Thoracic aorta (tissue), 2 donors: ENCODE measurements around the gene DNAJC4. TPM values are rescaled to one million over a fixed set of nuclear protein-coding genes. Genes with fewer than 3 reads are reported as not detected.

ENCODE experiments used
- ATAC-seq: fragments of 150-250 bp; one replicate; pipeline ENCODE4 v1.8.0; 2017; ENCODE audit warnings: low read depth; ENCODE audit not compliant: insufficient number of reproducible peaks, low FRiP score
- DNase-seq: peaks from one replicate; pipeline ENCODE4 v3.0.0-alpha.2; 2020; ENCODE audit warnings: low spot score
- H3K27ac ChIP-seq, 2 donors: fragments of 200-600 bp; sonication (generic); 1 replicate in 1 of 2; 2 replicates in 1 of 2; pipeline ENCODE4 v1.5.1; 2016; ENCODE audit warnings: mild to moderate bottlenecking in 2 of 2, moderate library complexity in 2 of 2
- H3K27me3 ChIP-seq: fragments of 200-600 bp; sonication (generic); replicated peaks from 2 replicates; pipeline ENCODE4 v1.6.0; 2016; ENCODE audit warnings: mild to moderate bottlenecking; ENCODE audit not compliant: insufficient read depth
- H3K36me3 ChIP-seq: fragments of 200-600 bp; sonication (generic); one replicate; pipeline ENCODE4 v1.5.1; 2016
- H3K4me1 ChIP-seq, 2 donors: fragments of 200-600 bp; sonication (generic); 1 replicate in 1 of 2; 2 replicates in 1 of 2; pipeline versions ENCODE4 v1.5.1 to v1.6.0; 2016; ENCODE audit warnings: low read depth in 2 of 2, mild to moderate bottlenecking in 1 of 2; ENCODE audit not compliant: control insufficient read depth in 1 of 2
- H3K4me3 ChIP-seq: fragments of 200-600 bp; sonication (generic); 2 replicates; pipeline ENCODE4 v1.5.1; 2016; ENCODE audit warnings: mild to moderate bottlenecking
- H3K9me3 ChIP-seq: fragments of 200-600 bp; sonication (generic); 2 replicates; pipeline ENCODE4 v1.5.1; 2016
- total RNA-seq, 2 donors: library from RNA; depleted of rRNA; stranded (reverse); fragments of >200 nt; gene quantifications; one replicate each; pipeline versions ENCODE4 v1.1.0 to v1.2.3, GENCODE V29; 2016
- TF ChIP-seq, protein P1 (sequence below): fragments of 200-600 bp; sonication (generic); IDR thresholded peaks from one replicate; pipeline ENCODE4 v1.5.1; 2019; ENCODE audit warnings: antibody characterized with exemption

Gene DNAJC4
- total RNA-seq, 2 donors from 2014 or later = 13.5 to 53.2 TPM

DNA sequence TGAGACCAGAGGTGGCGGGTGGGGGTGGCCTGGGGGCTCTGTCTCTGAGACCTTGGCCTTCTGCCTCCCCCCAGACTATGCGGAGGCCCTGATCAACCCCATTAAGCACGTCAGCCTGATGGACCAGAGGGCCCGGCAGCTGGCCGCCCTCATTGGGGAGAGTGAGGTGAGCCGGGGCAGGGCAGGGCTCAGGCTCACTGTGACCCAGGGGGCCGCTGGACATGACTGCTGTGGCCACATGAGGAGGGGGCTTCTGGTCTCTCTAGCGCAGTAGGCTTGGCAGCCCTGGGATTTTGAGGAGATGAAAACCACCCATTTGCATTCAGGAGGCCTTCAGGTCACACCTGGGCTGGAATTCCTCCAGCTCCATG, 33.6 kb downstream of the DNAJC4 start:
- Histone ChIP-seq H3K36me3 (peaks cover 57% of the 10 kb centered on the region), H3K4me1 (peaks cover 10 to 14% of the 10 kb centered on the region in 2 donors), H3K27ac (no peak overlapping the region), H3K9me3 (no peaks in the 10 kb centered on the region), H3K4me3 (no peak overlapping the region), H3K27me3 (no peaks in the 10 kb centered on the region)
- ATAC-seq (no peak), DNase-seq (no peak)
- TF ChIP-seq, protein P1, sequence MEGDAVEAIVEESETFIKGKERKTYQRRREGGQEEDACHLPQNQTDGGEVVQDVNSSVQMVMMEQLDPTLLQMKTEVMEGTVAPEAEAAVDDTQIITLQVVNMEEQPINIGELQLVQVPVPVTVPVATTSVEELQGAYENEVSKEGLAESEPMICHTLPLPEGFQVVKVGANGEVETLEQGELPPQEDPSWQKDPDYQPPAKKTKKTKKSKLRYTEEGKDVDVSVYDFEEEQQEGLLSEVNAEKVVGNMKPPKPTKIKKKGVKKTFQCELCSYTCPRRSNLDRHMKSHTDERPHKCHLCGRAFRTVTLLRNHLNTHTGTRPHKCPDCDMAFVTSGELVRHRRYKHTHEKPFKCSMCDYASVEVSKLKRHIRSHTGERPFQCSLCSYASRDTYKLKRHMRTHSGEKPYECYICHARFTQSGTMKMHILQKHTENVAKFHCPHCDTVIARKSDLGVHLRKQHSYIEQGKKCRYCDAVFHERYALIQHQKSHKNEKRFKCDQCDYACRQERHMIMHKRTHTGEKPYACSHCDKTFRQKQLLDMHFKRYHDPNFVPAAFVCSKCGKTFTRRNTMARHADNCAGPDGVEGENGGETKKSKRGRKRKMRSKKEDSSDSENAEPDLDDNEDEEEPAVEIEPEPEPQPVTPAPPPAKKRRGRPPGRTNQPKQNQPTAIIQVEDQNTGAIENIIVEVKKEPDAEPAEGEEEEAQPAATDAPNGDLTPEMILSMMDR = no peak

DNA sequence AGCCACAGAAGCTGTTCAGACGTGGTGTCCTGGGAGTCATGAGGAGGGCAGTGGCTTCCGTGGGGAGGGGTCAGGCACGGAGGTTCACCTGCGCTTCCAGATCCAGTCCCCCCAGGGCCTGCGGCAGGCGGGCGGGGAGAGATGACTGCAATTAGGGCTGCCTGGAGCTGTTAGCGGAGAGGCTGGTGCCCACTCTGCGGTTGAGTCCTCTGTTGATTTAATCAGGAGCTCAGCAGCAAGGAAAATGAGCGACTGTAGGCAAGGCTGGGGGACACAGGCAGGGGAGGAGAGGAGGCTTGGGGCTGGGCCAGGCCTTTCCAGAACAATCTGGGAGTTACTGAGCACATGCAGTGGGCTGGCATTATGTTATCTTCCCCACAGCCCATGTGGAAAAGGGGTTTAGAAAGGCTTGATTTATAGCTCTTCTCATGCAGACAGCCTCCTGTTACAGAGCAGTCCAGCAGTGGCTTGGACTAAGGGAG, 34.1 kb downstream of the DNAJC4 start:
- H3K27ac ChIP-seq = no peak overlapping the region
- no peak overlapping the region for H3K4me3 ChIP-seq
- no peak for DNase-seq
- H3K27me3 ChIP-seq = no peaks in the 10 kb centered on the region
- TF ChIP-seq, protein P1 = no peak
- H3K4me1 ChIP-seq = peaks cover 10 to 18% of the 10 kb centered on the region in 2 donors
- no peaks in the 10 kb centered on the region for H3K9me3 ChIP-seq
- no peak for ATAC-seq
- H3K36me3 ChIP-seq = peaks cover 54% of the 10 kb centered on the region

DNA sequence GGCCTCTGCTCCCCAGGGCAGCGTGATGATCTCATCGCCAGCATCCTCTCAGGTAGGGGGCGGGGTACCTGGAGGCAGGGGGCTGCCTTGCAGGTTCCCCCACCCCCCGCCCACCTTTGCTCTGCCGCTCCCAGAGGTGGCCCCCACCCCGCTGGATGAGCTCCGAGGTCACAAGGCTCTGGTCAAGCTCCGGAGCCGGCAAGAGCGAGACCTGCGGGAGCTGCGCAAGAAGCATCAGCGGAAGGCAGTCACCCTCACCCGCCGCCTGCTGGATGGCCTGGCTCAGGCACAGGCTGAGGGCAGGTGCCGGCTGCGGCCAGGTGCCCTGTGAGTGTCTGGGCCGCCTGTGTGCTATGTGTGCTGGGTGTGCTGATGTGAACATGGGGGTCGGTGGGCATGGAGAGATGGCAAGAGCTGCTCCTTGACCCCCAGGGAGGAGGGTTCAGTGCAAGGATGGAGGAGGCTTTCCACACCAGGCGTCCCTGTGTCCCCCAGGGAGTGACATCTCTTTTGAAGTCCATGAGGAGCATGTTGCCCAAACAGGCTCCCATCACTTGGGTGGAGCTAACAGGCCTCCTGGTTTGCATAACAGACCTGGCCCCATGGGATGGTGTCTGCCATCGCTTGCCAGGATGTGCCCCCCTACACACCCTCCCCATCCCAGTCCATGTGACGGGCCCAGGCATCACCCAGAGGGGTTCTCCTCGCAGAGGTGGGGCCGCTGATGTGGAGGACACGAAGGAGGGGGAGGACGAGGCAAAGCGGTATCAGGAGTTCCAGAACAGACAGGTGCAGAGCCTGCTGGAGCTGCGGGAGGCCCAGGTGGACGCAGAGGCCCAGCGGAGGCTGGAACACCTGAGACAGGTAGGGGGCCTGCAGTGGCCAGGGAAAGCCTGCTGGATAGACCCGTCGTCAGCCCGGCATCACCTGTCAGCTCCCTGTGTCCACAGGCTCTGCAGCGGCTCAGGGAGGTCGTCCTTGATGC, 35.1 kb downstream of the DNAJC4 start:
- no peak for DNase-seq
- Histone ChIP-seq H3K27me3 (no peaks in the 10 kb centered on the region), H3K4me3 (no peak overlapping the region), H3K4me1 (peaks cover 10 to 18% of the 10 kb centered on the region in 2 donors), H3K27ac (no peak overlapping the region), H3K9me3 (no peaks in the 10 kb centered on the region), H3K36me3 (peaks cover 47% of the 10 kb centered on the region)
- TF ChIP-seq, protein P1 = no peak
- no peak for ATAC-seq

GRCh38 chr11:64266339-64266738, 36.0 kb downstream of the DNAJC4 start:
- H3K4me3 ChIP-seq = no peak overlapping the region
- peaks cover 47% of the 10 kb centered on the region for H3K36me3 ChIP-seq
- ATAC-seq (no peak), DNase-seq (no peak)
- TF ChIP-seq, protein P1 = no peak
- no peaks in the 10 kb centered on the region for H3K27me3 ChIP-seq
- peaks cover 10 to 18% of the 10 kb centered on the region in 2 donors for H3K4me1 ChIP-seq
- H3K9me3 ChIP-seq = no peaks in the 10 kb centered on the region
- no peak overlapping the region for H3K27ac ChIP-seq

- Histone ChIP-seq H3K4me3 (no peak overlapping the region), H3K4me1 (peaks cover 10 to 28% of the 10 kb centered on the region in 2 donors), H3K36me3 (peaks cover 37% of the 10 kb centered on the region), H3K27me3 (no peaks in the 10 kb centered on the region), H3K9me3 (no peaks in the 10 kb centered on the region), H3K27ac (peak overlapping the region; percentile 80 to 92)
- TF ChIP-seq, protein P1 = no peak
- no peak for ATAC-seq
- DNase-seq = no peak
Observed at GRCh38 chr11:64267207-64267945, 37.0 kb downstream of the DNAJC4 start.
